Heart left ventricle (tissue), 16 donors: Measurements from ENCODE around the gene WDR73. TPM values are rescaled to one million over a fixed set of nuclear protein-coding genes. Genes with fewer than 3 reads are reported as not detected.

ENCODE experiments used
- ATAC-seq, 4 donors: fragments of 200-7000 bp; cut with Tn5 transposase; one replicate each; pipeline ENCODE4 v1.9.1; 2020 to 2022; ENCODE audit warnings: moderate library complexity in 4 of 4, mild to moderate bottlenecking in 3 of 4, moderate number of reproducible peaks in 1 of 4
- DNase-seq, 5 donors: peaks; one replicate each; pipeline ENCODE4 v3.0.0-alpha.2; 2020
- H3K27ac ChIP-seq, 12 donors: fragments of 200-600 bp; sonication (generic) in 4 of 12; one replicate each; pipeline versions ENCODE4 v1.5.0 to v1.8.0; 2016 to 2022; ENCODE audit warnings: mild to moderate bottlenecking in 2 of 12
- H3K27me3 ChIP-seq, 9 donors: fragments of 200-600 bp; sonication (generic) in 2 of 9; one replicate each; pipeline versions ENCODE4 v1.5.1 to v1.8.0; 2016 to 2022; ENCODE audit warnings: mild to moderate bottlenecking in 3 of 9
- H3K36me3 ChIP-seq, 9 donors: fragments of 200-600 bp; sonication (generic) in 2 of 9; one replicate each; pipeline versions ENCODE4 v1.5.0 to v1.8.0; 2018 to 2022; ENCODE audit warnings: mild to moderate bottlenecking in 2 of 9
- H3K4me1 ChIP-seq, 12 donors: fragments of 200-600 bp; sonication (generic) in 4 of 12; one replicate each; pipeline versions ENCODE4 v1.5.0 to v1.8.0; 2016 to 2022; ENCODE audit warnings: mild to moderate bottlenecking in 3 of 12
- H3K4me3 ChIP-seq, 12 donors: fragments of 200-600 bp; sonication (generic) in 4 of 12; one replicate each; pipeline versions ENCODE4 v1.5.0 to v1.8.0; 2017 to 2022; ENCODE audit warnings: mild to moderate bottlenecking in 9 of 12, moderate library complexity in 4 of 12
- H3K9me3 ChIP-seq, 12 donors: fragments of 200-600 bp; sonication (generic) in 4 of 12; one replicate each; pipeline versions ENCODE4 v1.5.0 to v1.8.0; 2016 to 2022; ENCODE audit warnings: mild to moderate bottlenecking in 1 of 12
- CTCF ChIP-seq, 12 donors: fragments of 200-600 bp; sonication (generic) in 4 of 12; IDR thresholded peaks; one replicate each; pipeline versions ENCODE4 v1.5.0 to v1.8.0; 2018 to 2022; ENCODE audit warnings: antibody characterized with exemption in 12 of 12, mild to moderate bottlenecking in 5 of 12
- POLR2A ChIP-seq, 2 donors: fragments of 450-650 bp; IDR thresholded peaks; one replicate each; pipeline ENCODE4 v1.6.1; 2017; ENCODE audit warnings: antibody characterized with exemption in 2 of 2, mild to moderate bottlenecking in 2 of 2, moderate library complexity in 2 of 2
- WGBS, 4 donors: extraction: QIAGEN DNeasy Blood & Tissue Kit in 2 of 4; methylation state at CpG; one replicate each; pipeline versions ENCODE4 v1.1.5 to v1.1.7; 2013 to 2018; 5-methylcytosine and 5-hydroxymethylcytosine counted together
- intact Hi-C, 10 donors: fragments of 100-400 bp; cut with DNase I; formaldehyde crosslinking; loops; one replicate each; pipeline versions ENCODE4 v1.11.1 to v1.14.2; 2022
- polyA plus RNA-seq, 2 donors: library from polyadenylated mRNA; stranded (reverse); fragments of 200-250 nt; gene quantifications; one replicate each; pipeline ENCODE4 v1.2.3, GENCODE V29; 2013
- total RNA-seq, 9 donors: library from RNA; depleted of rRNA in 2 of 9; stranded (reverse); fragments of >200 nt in 2 of 9; fragmentation: NEBNext Ultra II Directional in 3 of 9; extraction: Animal tissue kit (Norgen Biotek cat#: 25700) in 3 of 9; gene quantifications; one replicate each; pipeline versions ENCODE4 v1.1.0 to v1.2.4, GENCODE V29; 2016 to 2023
- donor health status: ischemic (EF 13 %, LVEDD 7.1; RV severe dilation, severe dysfunction).
- donor health status: healthy with polysubstance abuse.
- donor health status: DM: no; HTN: yes; CAD: no.
- donor health status: DM: no; HTN: no; CAD: no.
- donor health status: ischemic (EF 25% LVEDD 6.9; RV normal size, moderate dysfunction).
- donor health status: ischemic (EF 25% LVEDD 5.7; RV mildly dilated, moderate dysfunction).
- donor health status: healthy.
- donor health status: DM: yes; HTN: yes; CAD: no.
- donor health status: ischemic (EF 35%, LVEDD 5.7; RV mildly dilated, moderate dysfunction).
- donor health status: nonischemic (EF 11% LVEDD 7.7; RV severe dilation, severe dysfunction).
- donor health status: DM: yes; HTN: yes; CAD: no.
- donor health status: PGD.
- donor health status: ischemic (EF 29% LVEDD 5.4; RV normal size, mild dysfunction).
- donor health status: nonischemic (EF 23%, LVEDD 6.1; RV moderate dilation, normal function).

Gene WDR73
- total and polyA plus RNA-seq, 11 donors: 8.7 to 22.2 (median 13.9) TPM

GRCh38 chr15:84604826-84605553, 49.1 kb downstream of the WDR73 start:
- no peak for ATAC-seq

GRCh38 chr15:84603630-84604379, 50.3 kb downstream of the WDR73 start:
- Histone ChIP-seq H3K27me3 (no peaks in the 10 kb centered on the region), H3K4me1 (peaks cover 0 to 26% (median 9%) of the 10 kb centered on the region in 12 donors), H3K27ac (no peak overlapping the region), H3K9me3 (no peaks in the 10 kb centered on the region), H3K4me3 (no peak overlapping the region), H3K36me3 (peaks cover 0 to 33% (median 18%) of the 10 kb centered on the region in 9 donors)
- ATAC-seq (no peak), DNase-seq (no peak)
- WGBS, 4 donors: 92 to 93% (median 93%) methylated on average over 14 of the region's 14 CpGs
- no peak for TF ChIP-seq CTCF (IDR thresholded peaks at IDR 0.05)
- TF ChIP-seq POLR2A (IDR thresholded peaks at IDR 0.05): no peak
- intact Hi-C loops: loop anchor here in 4 of 10 donors (5.0 kb wide), 5 partner anchors 33 to 273 kb away; partner anchors contain the start of genes WDR73 (in 2 of the 4) and NMB (in 1 of the 4)

More at GRCh38 chr15:84604826-84605553, 49.1 kb downstream of the WDR73 start:
- Histone ChIP-seq H3K4me3 (no peak overlapping the region), H3K9me3 (no peaks in the 10 kb centered on the region), H3K36me3 (peaks cover 0 to 40% (median 18%) of the 10 kb centered on the region in 9 donors), H3K27me3 (no peaks in the 10 kb centered on the region), H3K4me1 (peaks cover 0 to 22% (median 11%) of the 10 kb centered on the region in 12 donors), H3K27ac (peak overlapping the region in 1 of 12 donors; percentile 3)
- no peak for DNase-seq
- TF ChIP-seq CTCF (IDR thresholded peaks at IDR 0.05) (no peak), POLR2A (IDR thresholded peaks at IDR 0.05) (no peak)
- WGBS, 4 donors: 85 to 90% (median 86%) methylated on average over 19 of the region's 19 CpGs
- intact Hi-C loops: loop anchor here in 4 of 10 donors (5.0 kb wide), 5 partner anchors 32 to 272 kb away; partner anchors contain the start of genes WDR73 (in 2 of the 4) and NMB (in 1 of the 4)

GRCh38 chr15:84601555-84601838, 52.6 kb downstream of the WDR73 start:
- H3K9me3 ChIP-seq: no peaks in the 10 kb centered on the region
- peak overlapping the region; percentile 47 to 97 (median 90) for H3K4me3 ChIP-seq
- 13 to 20% (median 15%) methylated on average over 6 of the region's 6 CpGs for WGBS, 4 donors
- intact Hi-C loops: loop anchor here in 6 of 10 donors (2.0 to 5.0 kb wide), 8 partner anchors 29 to 327 kb away; partner anchors contain the start of genes WDR73 (in 2 of the 6) and NMB (in 1 of the 6)
- H3K27me3 ChIP-seq: no peaks in the 10 kb centered on the region
- TF ChIP-seq CTCF (IDR thresholded peaks at IDR 0.05) (no peak), POLR2A (IDR thresholded peaks at IDR 0.05) (no peak)
- DNase-seq: no peak
- H3K4me1 ChIP-seq: peaks cover 0 to 43% (median 9%) of the 10 kb centered on the region in 12 donors
- peak overlapping the region in 4 of 12 donors; percentile 68 to 83 (median 74) for H3K27ac ChIP-seq
- no peak for ATAC-seq
- H3K36me3 ChIP-seq: peaks cover 0 to 27% (median 17%) of the 10 kb centered on the region in 9 donors
